H1 (cell line): ENCODE data around the gene AGBL5. TPM values are rescaled to one million over a fixed set of nuclear protein-coding genes. Genes with fewer than 3 reads are reported as not detected.

Experiments used
- CTCF ChIA-PET: fragments of 300-600 bp; sonication (Branson Sonifier 250); formaldehyde crosslinking; loops from one replicate; lab custom pipeline; 2021; ENCODE audit not compliant: partially characterized antibody; lab: Charles Lee
- POLR2A ChIA-PET: fragments of 300-600 bp; sonication (Branson Sonifier 250); formaldehyde crosslinking; loops from one replicate; lab custom pipeline; 2021; ENCODE audit warnings: inconsistent platforms; ENCODE audit not compliant: partially characterized antibody; lab: Charles Lee
- DNase-seq, 2 experiments: peaks; one replicate each; pipeline versions ENCODE4 v3.0.0 to v3.0.0-alpha.2; 2010 to 2022; ENCODE audit warnings: low spot score in 2 of 2, low read depth in 1 of 2, mixed read lengths in 1 of 2
- FAIRE-seq: peaks from 2 replicates; lab custom pipeline; 2011; peaks lifted over from hg19 to GRCh38; lab: Jason Lieb, UNC
- H2AFZ ChIP-seq: 2 replicates; pipeline ENCODE4 v1.8.1; 2012; ENCODE audit warnings: low read length, inconsistent platforms
- H2AK5ac ChIP-seq: 2 replicates; pipeline ENCODE4 v1.6.1; 2013; ENCODE audit warnings: low read depth, low read length
- H2BK120ac ChIP-seq: replicated peaks from 2 replicates; pipeline ENCODE3; 2013; ENCODE audit warnings: low read depth, low read length, inconsistent platforms
- H2BK12ac ChIP-seq: 2 replicates; pipeline ENCODE4 v1.6.1; 2013; ENCODE audit warnings: low read depth, low read length
- H2BK15ac ChIP-seq: 2 replicates; pipeline ENCODE4 v1.6.1; 2013; ENCODE audit warnings: low read length
- H2BK20ac ChIP-seq: 2 replicates; pipeline ENCODE4 v1.6.1; 2013; ENCODE audit warnings: low read length
- H2BK5ac ChIP-seq: 2 replicates; pipeline ENCODE4 v1.6.1; 2013; ENCODE audit warnings: low read depth, low read length
- H3K14ac ChIP-seq: 2 replicates; pipeline ENCODE4 v1.6.1; 2013; ENCODE audit warnings: inconsistent platforms; ENCODE audit not compliant: insufficient read length
- H3K18ac ChIP-seq: 2 replicates; pipeline ENCODE4 v1.6.1; 2013; ENCODE audit warnings: low read length; ENCODE audit errors: extremely low read depth
- H3K23ac ChIP-seq: 2 replicates; pipeline ENCODE4 v1.6.1; 2013; ENCODE audit warnings: inconsistent platforms; ENCODE audit not compliant: insufficient read length
- H3K23me2 ChIP-seq: 2 replicates; pipeline ENCODE4 v1.6.1; 2013; ENCODE audit warnings: low read depth, low read length
- H3K27ac ChIP-seq: 2 replicates; pipeline ENCODE4 v1.6.1; 2011; ENCODE audit warnings: low read depth, low read length, inconsistent platforms
- H3K27me3 ChIP-seq, 4 experiments: replicated peaks in 1 of 4; 1 replicate in 1 of 4; 2 replicates in 3 of 4; pipeline versions ENCODE4 v1.6.1 to v1.8.1; 2011 to 2013; ENCODE audit warnings: low read length in 3 of 4, mild to moderate bottlenecking in 3 of 4, inconsistent platforms in 2 of 4, mixed read lengths in 2 of 4, moderate library complexity in 1 of 4; ENCODE audit not compliant: control insufficient read depth in 3 of 4, insufficient read depth in 3 of 4; ENCODE audit errors: extremely low read depth in 1 of 4
- H3K36me3 ChIP-seq, 4 experiments: 2 replicates each; pipeline versions ENCODE4 v1.6.1 to v1.8.1; 2011 to 2013; ENCODE audit warnings: mild to moderate bottlenecking in 4 of 4, low read length in 3 of 4, moderate library complexity in 2 of 4, control low read depth in 1 of 4, inconsistent platforms in 1 of 4; ENCODE audit not compliant: insufficient read depth in 4 of 4, control insufficient read depth in 2 of 4
- H3K4ac ChIP-seq: replicated peaks from 2 replicates; pipeline ENCODE3; 2013; ENCODE audit warnings: low read length, low read depth, mixed read lengths, inconsistent platforms; ENCODE audit not compliant: insufficient read length
- H3K4me1 ChIP-seq, 4 experiments: replicated peaks in 1 of 4; 1 replicate in 1 of 4; 2 replicates in 3 of 4; pipeline versions ENCODE4 v1.6.1 to v1.8.1; 2011 to 2013; ENCODE audit warnings: low read length in 3 of 4, inconsistent platforms in 2 of 4, mixed read lengths in 1 of 4; ENCODE audit not compliant: insufficient read depth in 4 of 4, control insufficient read depth in 3 of 4
- H3K4me2 ChIP-seq, 2 experiments: 2 replicates each; pipeline versions ENCODE4 v1.6.1 to v1.8.1; 2011 to 2013; ENCODE audit warnings: low read depth in 2 of 2, low read length in 2 of 2, control low read depth in 1 of 2, inconsistent platforms in 1 of 2, mild to moderate bottlenecking in 1 of 2; ENCODE audit not compliant: insufficient read depth in 1 of 2
- H3K4me3 ChIP-seq, 4 experiments: fragments of 200-600, 300-600 bp in 1 of 4; sonication (generic), shearing (Covaris generic), sonication (Bioruptor Twin) in 1 of 4; 2 replicates each; pipeline versions ENCODE4 v1.5.1 to v1.8.1; 2011 to 2016; ENCODE audit warnings: low read length in 4 of 4, low read depth in 3 of 4, control low read depth in 2 of 4, inconsistent platforms in 2 of 4, mild to moderate bottlenecking in 2 of 4, mixed read lengths in 1 of 4, moderate library complexity in 1 of 4; ENCODE audit not compliant: insufficient read depth in 2 of 4; ENCODE audit errors: extremely low read depth in 1 of 4
- H3K56ac ChIP-seq: replicated peaks from 2 replicates; pipeline ENCODE3; 2013; ENCODE audit warnings: low read depth, mild to moderate bottlenecking, mixed read lengths, low read length, inconsistent platforms; ENCODE audit not compliant: insufficient read length
- H3K79me1 ChIP-seq: 2 replicates; pipeline ENCODE4 v1.6.1; 2013; ENCODE audit warnings: low read depth, low read length, control low read depth
- H3K79me2 ChIP-seq, 2 experiments: 2 replicates each; pipeline versions ENCODE4 v1.6.1 to v1.8.1; 2012 to 2013; ENCODE audit warnings: low read length in 2 of 2, mild to moderate bottlenecking in 2 of 2, inconsistent platforms in 1 of 2; ENCODE audit not compliant: insufficient read depth in 2 of 2, control insufficient read depth in 1 of 2
- H3K9ac ChIP-seq, 4 experiments: replicated peaks in 1 of 4; 1 replicate in 1 of 4; 2 replicates in 3 of 4; pipeline versions ENCODE4 v1.6.1 to v1.8.1; 2011 to 2013; ENCODE audit warnings: low read depth in 3 of 4, low read length in 3 of 4, control low read depth in 2 of 4, mild to moderate bottlenecking in 2 of 4, moderate library complexity in 2 of 4, inconsistent platforms in 1 of 4; ENCODE audit errors: extremely low read depth in 1 of 4
- H3K9me3 ChIP-seq, 2 experiments: 2 replicates each; pipeline versions ENCODE4 v1.6.1 to v1.8.1; 2012 to 2013; ENCODE audit warnings: mild to moderate bottlenecking in 2 of 2, moderate library complexity in 2 of 2, control low read depth in 1 of 2, inconsistent platforms in 1 of 2, low read depth in 1 of 2, low read length in 1 of 2, mixed read lengths in 1 of 2; ENCODE audit not compliant: insufficient read depth in 2 of 2
- H4K20me1 ChIP-seq, 2 experiments: replicated peaks in 1 of 2; 2 replicates each; pipeline versions ENCODE3 to v1.8.1; 2011 to 2013; ENCODE audit warnings: inconsistent platforms in 2 of 2, low read length in 2 of 2, mild to moderate bottlenecking in 1 of 2; ENCODE audit not compliant: insufficient read depth in 2 of 2, control insufficient read depth in 1 of 2
- H4K5ac ChIP-seq: 2 replicates; pipeline ENCODE4 v1.6.1; 2013; ENCODE audit warnings: low read length, low read depth, mixed read lengths, inconsistent platforms; ENCODE audit not compliant: insufficient read length
- H4K8ac ChIP-seq: 2 replicates; pipeline ENCODE4 v1.8.0; 2013; ENCODE audit warnings: mild to moderate bottlenecking, moderate library complexity, low read length, inconsistent platforms; ENCODE audit not compliant: insufficient read depth; ENCODE audit errors: extremely low read depth
- H4K91ac ChIP-seq: replicated peaks from 2 replicates; pipeline ENCODE3; 2013; ENCODE audit warnings: low read length, mixed read lengths, inconsistent platforms; ENCODE audit not compliant: insufficient read length
- RBBP5 ChIP-seq: IDR thresholded peaks from 2 replicates; pipeline ENCODE4 v1.7.1; 2012; ENCODE audit warnings: low read depth, mild to moderate bottlenecking, inconsistent platforms, low read length, moderate library complexity, borderline replicate concordance
- TBP ChIP-seq: IDR thresholded peaks from 2 replicates; pipeline ENCODE4 v1.6.1; 2011; ENCODE audit warnings: low read depth, low read length, improper control_type of control experiment
- WGBS, 2 experiments: shearing (Covaris generic) in 1 of 2; methylation state at CpG; one replicate each; pipeline versions ENCODE4 v1.1.6 to v1.1.7; 2013 to 2015; ENCODE audit warnings: low lambda C conversion rate in 2 of 2, mixed read lengths in 2 of 2, inconsistent platforms in 1 of 2, low coverage in 1 of 2, missing lambda C conversion rate in 1 of 2; ENCODE audit not compliant: insufficient replicate concordance in 2 of 2, insufficient coverage in 1 of 2, insufficient read length in 1 of 2; ENCODE audit errors: extremely low coverage in 1 of 2, missing lambda C conversion rate in 1 of 2; 5-methylcytosine and 5-hydroxymethylcytosine counted together
- polyA plus RNA-seq, 7 experiments: library from polyadenylated mRNA; depleted of rRNA in 3 of 7; stranded (reverse) in 5 of 7; unstranded in 2 of 7; fragments of >200 nt in 5 of 7; fragments of 200-250 nt in 2 of 7; gene quantifications; 1 replicate in 5 of 7; 2 replicates in 1 of 7; 4 replicates in 1 of 7; pipeline versions ENCODE4 v1.2.1 to v1.2.3, GENCODE V29; 2011 to 2013; ENCODE audit warnings: missing spikeins in 2 of 7, mixed read lengths in 2 of 7
- total RNA-seq: library from RNA; stranded (reverse); fragmentation: NEBNext Ultra II Directional; extraction: Animal tissue kit (Norgen Biotek cat#: 25700); gene quantifications from 2 replicates; pipeline ENCODE4 v1.2.1, GENCODE V29; 2021

Gene AGBL5
- total and polyA plus RNA-seq, 2 of the 8 experiments (the other 6 are each of a cell fraction or from before 2014, with no cell fraction given): 45.4 to 62.0 TPM

GRCh38 chr2:27067385-27067784, 15.9 kb downstream of the AGBL5 start:
- FAIRE-seq: no peak
- Histone ChIP-seq H4K91ac (no peak overlapping the region), H3K56ac (no peak overlapping the region), H4K20me1 (peaks cover 6 to 8% of the 10 kb centered on the region in 2 experiments), H4K8ac (no peak overlapping the region), H2BK12ac (no peak overlapping the region), H3K9ac (no peak overlapping the region), H2AFZ (no peak overlapping the region), H3K4me1 (peaks cover 0 to under 1% (median 0%) of the 10 kb centered on the region in 4 experiments; a peak in 3 of 7 replicates), H3K23ac (no peak overlapping the region), H2AK5ac (no peak overlapping the region), H3K4ac (no peak overlapping the region), H3K27ac (no peak overlapping the region), H3K79me1 (peaks cover 12% of the 10 kb centered on the region; the same call in 1 of the 2 replicates), H3K9me3 (no peaks in the 10 kb centered on the region), H3K79me2 (peaks cover 0 to 12% of the 10 kb centered on the region in 2 experiments; a peak in 3 of 4 replicates), H2BK20ac (no peak overlapping the region), H3K23me2 (peaks cover 12% of the 10 kb centered on the region; the same call in 1 of the 2 replicates), H3K4me3 (no peak overlapping the region), H2BK5ac (no peak overlapping the region), H3K27me3 (no peaks in the 10 kb centered on the region), H3K36me3 (peaks cover 12 to 41% (median 18%) of the 10 kb centered on the region in 4 experiments; a peak in 7 of 8 replicates), H3K4me2 (no peak overlapping the region), H2BK120ac (no peak overlapping the region), H3K18ac (no peak overlapping the region), H2BK15ac (no peak overlapping the region), H3K14ac (no peak overlapping the region), H4K5ac (no peak overlapping the region)
- TF ChIP-seq RBBP5 (no peak), TBP (no peak)
- ChIA-PET CTCF (interaction anchor here (0.5 to 1.7 kb wide), 8 partner anchors 11 to 907 kb away, joined by 3 to 5 read pairs (median 3); partner anchors contain the start of gene KHK), POLR2A (interaction anchor here (0.6 to 18.5 kb wide), 6 partner anchors 11 to 1521 kb away, joined by 3 to 441 read pairs (median 6); partner anchors contain the start of genes AGBL5 and TMEM214)
- 91% methylated on average over 5 of the region's 5 CpGs; no CpG with 5 or more reads in 1 of the 2 experiments for WGBS, 2 experiments
- no peak for DNase-seq
